CD4-positive, alpha-beta T cell treated with Interleukin-15 for 1 hour (primary cell): Measurements from ENCODE around the gene ARPIN.
"Not testable (repeated sequence)": the region's sequence is repeated elsewhere in the genome, so short reads cannot be mapped to it uniquely, and the experiment has no call there.

Experiments used
- DNase-seq: peaks from one replicate; pipeline ENCODE4 v3.0.0-alpha.2; 2020

Gene ARPIN

DNA sequence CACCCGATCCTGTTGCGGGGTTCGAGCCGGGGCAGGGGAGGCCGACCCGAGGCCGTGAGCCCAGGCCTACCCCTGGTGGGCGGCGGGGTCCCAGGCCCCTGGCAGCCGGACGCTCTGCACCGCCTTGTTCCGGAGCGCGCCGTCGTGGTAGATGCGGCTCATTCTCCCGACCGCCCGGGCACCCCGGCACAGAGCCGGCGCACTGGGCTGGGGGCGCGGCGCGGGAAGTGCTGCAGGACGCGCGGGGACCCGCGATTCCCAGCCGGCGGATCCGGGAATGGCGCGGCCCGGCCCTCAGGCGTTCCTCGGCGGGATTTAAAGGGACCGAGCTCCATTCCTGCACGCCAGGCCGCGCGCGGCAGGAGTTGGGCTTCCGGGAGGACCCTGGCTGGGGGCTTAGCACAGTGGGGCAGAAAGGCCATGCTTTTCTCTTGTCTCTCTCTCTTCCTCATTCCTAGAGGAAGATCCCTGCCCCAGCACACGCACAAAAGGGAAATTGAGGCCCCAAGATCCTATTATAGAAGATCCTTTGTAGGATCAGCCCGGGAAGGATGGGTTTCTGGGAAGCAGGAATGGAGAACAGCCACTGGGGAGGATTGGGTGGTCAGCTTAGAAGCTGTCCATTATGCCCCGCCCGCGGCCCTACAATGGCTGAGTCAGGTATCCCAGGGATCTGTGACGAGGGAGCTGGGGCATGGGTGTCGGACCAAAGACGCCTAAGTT lies at the start of gene ARPIN:
TSS of gene ARPIN (minus strand) at position 279 of the 723 bp plus-strand sequence. CDS start at position 162, 117 bp downstream.
- DNase-seq, result no peak

DNA sequence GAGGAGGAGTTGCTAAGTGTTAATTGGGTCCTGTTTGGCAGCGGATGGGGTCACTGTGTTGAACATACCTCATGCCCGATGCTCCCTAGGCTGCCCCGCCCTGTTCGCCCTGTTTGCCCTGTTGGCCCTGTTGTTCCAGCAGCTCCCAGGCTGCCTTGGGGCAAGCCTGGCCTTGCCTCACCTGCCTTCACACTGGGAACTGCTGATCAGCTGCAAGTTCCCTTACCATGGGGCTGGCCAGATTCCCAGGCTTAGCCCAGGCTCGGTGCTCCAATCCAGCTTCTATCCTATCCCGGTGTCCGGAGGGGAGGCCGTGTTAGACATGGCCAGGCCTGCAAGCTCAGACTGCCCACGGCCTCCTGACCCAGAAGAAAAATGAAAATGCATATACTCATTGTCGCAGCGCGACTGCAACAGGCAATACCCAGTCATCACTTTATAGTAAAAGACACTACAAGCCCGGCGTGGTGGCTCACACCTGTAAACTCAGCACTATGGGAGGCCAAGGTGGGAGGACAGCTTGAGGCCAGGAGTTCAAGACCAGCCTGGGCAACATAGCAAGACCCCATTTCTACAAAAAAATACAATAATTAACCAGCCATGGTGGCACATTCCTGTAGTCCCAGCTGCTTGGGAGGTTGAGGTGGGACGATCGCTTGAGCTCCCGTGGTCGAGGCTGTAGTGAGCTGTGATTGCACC lies 45.5 kb upstream of the ARPIN start:
- no peak for DNase-seq

DNA sequence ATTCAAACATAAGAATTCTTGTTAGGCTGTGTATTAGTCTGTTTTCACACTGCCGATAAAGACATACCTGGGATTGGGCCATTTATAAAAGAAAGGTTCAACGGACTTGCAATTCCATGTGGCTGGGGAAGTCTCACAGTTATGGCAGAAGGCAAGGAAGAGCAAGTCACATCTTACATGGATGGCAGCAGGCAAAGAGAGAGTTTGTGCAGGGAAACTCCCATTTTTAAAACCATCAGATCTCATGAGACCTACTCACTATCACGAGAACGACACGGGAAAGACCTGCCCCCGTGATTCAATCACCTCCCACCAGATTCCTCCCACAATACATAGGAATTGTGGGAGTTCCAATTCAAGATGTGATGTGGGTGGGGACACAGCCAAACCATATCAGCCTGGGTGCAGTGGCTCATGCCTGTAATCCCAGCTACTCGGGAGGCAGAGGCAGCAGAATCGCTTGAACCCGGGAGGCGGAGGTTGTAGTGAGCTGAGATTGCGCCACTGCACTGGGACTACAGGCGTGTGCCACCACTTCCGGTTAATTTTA lies 42.8 kb upstream of the ARPIN start:
- not testable (repeated sequence) for DNase-seq

DNA sequence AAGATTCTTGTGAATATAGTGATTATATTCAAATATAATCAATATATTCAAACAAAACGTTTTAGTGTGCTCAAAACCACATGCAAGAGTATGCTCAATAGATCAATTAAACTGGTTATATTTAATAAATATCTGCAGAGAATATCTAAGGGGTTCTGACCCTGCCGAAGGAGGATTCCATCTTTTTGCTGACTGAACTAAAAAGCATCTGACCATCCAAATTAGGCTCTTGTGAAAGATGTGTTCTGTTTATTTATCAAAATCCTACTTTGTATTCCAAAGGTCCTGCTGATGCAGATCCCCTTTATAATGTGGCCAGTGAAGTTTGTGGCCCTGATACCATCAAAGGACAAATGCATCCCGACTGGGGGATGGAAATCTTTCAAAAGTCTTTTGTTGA lies 41.8 kb upstream of the ARPIN start:
- DNase-seq, result no peak

DNA sequence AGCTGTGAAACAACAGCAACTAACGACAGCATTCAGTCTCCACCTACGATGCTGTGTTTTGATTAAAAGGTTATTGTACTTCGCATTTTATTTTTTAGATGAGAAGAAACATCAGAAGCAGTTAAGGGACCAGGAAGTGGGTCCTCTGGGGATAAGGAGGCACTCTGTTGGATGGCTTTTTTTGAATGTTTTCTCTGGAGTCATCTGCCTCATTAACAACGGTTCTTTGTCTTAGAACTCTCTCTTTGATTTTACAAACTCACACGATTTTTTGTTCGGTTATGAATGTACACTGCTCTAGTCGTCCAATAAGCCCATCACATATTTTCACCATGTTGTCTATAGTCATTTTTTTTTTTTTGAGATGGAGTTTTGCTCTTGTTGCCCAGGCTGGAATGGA lies 36.0 kb upstream of the ARPIN start:
- DNase-seq, result no peak

DNA sequence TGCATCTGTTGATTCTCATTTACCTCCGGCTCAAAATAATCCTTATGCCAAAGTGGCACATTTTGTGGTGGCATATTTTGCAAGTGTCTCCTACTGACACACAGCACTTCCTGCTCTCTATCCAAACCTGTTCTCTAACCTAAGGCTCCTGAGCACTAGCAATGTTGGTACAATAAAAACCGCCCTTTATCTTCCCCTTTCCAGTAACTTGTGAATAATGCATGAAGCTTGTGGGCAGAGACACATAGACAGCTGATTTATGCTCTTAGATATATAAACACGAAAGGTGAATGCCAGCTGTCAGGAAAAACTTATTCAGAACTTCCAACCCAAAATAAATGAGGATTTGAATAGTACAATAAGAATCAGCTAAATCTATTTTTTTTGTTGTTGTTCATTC lies 34.6 kb upstream of the ARPIN start:
- DNase-seq, result no peak

DNA sequence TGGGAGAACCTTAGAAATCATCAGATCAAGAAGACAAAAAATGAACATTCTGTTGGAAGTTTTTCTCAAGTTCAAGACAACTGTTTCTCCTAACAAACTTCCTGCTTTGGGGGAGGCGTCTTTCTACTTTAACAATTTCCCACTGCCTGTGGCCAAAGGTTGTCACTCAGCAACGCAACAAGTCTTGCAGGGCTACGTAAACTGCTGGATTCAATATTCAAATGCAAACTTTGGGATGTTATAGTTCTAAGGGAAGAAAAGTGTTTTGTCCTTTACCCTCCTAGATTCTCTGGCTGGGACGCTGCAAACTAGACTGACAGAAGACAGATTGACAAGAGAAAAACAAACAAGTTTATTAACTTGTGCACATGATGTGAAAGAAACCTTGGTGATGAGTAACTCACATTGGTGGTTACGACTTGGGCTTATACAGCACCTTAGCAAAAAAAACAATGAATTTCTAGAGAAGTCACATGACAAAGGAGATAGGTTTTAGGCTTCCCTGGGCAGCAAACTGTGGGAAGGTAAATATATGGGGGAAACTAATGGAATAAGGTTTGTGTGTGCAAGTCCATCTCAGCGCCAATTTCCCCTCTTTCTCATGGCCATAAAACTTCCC lies 34.0 kb upstream of the ARPIN start:
- DNase-seq, result no peak

DNA sequence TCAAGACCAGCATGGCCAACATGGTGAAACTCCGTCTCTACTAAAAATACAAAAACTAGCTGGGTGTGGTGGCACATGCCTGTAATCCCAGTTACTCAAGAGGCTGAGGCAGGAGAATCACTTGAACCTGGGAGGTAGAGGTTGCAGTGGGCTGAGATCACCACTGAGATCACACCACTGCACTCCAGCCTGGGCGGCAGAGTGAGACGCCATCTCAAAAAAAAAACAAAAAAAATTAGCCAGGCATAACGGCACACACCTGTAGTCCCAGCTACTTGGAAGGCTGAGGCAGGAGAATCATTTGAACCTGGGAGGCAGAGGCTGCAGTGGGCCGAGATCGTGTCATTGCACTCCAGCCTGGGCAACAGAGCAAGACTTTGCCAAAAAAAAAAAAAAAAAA lies 31.0 kb upstream of the ARPIN start:
- DNase-seq, result not testable (repeated sequence)

DNA sequence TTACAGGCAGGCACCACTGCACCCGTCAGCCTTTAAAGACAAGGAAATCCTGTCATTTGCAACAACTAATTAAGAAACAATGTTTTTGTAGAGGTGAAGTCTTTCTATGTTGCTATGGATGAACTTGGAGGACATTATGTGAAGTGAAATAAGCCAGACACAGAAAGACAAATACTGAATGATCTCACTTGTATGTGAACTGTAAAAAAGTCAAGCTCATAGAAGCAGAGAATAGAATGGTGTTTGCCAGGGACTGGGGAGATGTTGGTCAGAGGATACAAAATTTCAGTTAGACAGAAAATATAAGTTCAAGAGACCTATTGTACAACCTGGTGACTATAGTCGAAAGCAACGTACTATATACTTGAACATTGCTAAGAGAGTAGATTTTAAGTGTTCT lies 27.2 kb upstream of the ARPIN start:
- DNase-seq, result no peak

DNA sequence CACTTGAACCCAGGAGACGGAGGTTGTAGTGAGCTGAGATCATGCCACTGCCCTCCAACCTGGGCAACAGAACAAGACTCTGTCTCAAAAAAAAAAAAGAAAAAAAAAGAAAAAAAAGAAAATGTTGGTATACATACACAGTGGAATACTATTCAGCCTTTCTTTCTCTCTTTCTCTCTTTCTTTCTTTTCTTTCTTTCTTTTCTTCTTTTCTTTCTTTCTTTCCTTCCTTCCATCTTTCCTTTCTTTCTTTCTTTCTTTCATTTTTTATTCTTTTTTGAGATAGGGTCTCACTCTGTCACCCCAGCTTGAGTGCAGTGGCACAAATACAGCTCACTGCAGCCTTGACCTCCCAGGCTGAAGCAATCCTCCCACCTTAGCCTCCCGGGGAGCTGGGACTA lies 26.6 kb upstream of the ARPIN start:
- DNase-seq, result not testable (repeated sequence)

DNA sequence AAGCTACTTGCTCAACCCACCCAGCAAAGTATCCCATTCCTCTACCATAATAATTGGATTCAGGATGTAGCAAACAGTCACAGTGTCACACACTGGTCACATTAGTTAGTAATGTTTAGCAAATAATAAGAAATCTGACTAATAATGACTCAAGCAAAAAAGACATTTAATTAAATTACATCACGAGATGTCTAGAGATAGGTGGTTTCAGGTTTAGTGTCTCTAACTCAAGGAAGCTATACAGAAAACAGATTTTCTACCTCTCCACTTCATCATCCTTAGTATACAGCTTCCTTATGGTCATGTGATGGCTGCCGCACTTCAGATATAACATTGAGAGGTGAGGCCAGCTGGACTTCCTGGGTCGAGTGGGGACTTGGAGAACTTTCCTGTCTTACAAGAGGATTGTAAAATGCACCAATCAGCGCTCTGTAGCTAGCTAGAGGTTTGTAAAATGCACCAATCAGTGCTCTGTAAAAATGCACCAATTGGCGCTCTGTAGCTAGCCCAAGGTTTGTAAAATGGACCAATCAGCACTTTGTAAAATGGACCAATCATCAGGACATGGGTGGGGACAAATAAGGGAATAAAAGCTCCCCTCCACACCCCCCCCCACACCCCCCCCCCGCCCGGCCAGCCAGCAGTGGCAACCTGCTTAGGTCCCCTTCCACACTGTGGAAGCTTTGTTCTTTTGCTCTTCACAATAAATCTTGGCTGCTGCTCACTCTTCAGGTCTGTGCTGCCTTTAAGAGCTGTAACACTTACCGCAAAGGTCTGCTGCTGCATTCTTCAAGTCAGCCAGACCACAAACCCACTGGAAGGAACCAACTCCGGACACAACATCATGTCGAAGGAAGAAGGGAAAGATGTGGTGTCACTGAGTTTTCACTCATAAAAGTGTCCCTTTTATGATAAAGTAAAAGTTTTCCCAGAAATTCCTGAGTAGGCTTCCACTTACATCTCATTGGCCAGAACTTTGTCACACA lies 24.9 kb upstream of the ARPIN start:
- no peak for DNase-seq

DNA sequence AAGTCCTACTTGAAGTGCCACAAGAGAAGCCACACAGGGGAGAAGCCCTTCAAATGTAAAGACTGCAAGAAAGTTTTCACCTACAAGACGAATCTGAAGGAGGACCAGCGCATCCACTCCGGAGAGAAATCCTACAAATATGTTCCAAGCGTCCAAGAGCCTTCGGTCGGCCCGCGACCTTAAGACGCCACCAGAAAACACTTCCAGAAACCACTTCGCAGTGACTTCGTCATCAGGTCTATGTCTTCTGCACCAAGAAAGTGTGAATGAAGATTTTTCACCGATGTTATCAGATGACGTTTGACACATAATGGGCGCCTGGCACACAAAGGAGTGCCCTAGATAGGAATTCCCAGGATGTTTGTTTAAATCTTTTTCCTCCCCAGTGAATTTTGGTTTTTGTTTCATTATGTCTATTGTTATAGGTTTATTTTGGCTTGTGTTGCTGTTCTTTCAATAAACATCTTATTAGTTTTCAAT lies 24.1 kb upstream of the ARPIN start:
- no peak for DNase-seq

DNA sequence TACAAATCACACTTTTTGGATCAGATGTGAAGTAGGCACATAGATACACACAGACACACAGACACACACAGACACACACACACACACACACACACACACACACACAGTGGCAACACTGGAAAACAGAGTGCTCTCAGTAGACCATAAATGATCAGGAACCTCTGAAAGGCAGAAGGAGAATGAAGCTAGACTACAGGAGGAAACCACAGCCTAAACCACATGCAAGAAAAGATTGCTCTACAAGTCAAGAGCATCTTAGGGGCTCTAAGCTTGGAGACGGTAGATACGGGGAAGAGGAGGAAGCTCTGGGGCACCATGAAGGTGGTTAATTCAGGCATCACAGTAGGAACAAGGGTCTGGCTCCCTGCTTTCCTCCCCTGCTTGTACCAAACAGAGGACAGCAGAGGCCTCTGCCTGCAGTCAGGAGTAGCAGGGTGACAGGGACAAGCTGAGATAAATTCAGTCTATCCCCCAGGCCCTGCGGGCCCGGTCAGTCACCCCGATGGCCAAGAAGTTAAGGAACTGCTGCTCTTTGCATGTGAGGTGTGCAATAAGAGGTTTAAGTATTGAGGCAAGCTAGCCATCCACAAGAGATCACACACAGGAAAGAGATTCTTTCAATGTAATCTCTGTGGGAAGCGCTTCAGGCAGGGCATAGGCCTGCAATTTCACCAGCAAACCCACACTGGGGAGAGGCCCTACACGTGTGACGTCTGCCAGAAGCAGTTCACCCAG lies 23.5 kb upstream of the ARPIN start:
- no peak for DNase-seq

DNA sequence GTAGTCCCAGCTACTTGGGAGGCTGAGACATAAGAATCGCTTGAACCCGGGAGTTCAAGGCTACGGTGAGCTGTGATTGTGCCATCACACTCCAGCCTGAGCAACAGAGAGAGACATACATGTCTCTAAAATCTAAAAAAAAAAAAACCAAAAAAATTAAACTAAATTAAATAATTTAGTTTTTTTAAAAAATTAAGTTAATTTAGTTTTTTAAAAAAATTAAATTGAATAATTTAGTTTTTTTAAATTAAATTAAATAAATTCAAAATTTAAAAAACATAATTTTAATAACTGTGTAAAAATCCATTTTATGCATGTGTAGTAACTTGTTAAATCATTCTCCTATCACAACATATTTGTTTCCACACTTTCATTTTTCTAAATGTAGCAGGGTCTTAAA lies 20.1 kb upstream of the ARPIN start:
- DNase-seq, result no peak

DNA sequence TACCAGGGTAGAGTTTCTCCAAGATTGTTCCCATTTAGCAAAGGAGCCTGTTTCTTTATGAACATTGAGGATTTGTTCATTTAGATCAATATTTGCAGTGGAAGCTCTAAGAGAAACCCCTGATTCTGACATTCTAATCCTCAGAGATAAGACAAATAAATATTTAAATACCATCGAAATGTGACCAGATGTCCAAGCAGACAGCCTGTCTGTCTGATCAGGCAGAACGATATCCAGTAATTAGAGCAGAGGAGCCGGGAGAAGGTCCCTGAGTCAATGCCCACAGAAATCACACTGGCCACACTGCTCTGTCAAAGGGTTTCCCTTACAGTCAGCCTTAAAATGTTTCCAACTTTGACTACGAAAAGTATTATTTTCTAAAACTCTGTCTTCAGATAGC lies 15.7 kb upstream of the ARPIN start:
- DNase-seq, result no peak

DNA sequence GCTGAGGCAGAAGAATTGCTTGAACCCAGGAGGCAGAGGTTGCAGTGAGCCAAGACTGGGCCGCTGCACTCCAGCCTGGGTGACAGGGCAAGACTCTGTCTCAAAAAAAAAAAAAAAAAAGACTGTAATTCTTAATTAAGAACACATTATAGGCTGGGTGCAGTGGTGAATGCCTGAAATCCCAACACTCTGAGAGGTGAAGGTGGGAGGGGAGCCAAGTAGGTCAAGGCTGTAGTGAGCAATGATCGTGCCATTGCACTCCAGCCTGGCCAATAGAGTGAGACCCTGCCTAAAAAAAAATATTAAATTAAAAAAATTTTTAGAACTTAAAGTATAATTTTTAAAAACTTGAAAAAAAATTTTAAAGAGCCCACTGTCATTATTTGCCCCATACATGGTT lies 13.4 kb upstream of the ARPIN start:
- DNase-seq, result no peak

DNA sequence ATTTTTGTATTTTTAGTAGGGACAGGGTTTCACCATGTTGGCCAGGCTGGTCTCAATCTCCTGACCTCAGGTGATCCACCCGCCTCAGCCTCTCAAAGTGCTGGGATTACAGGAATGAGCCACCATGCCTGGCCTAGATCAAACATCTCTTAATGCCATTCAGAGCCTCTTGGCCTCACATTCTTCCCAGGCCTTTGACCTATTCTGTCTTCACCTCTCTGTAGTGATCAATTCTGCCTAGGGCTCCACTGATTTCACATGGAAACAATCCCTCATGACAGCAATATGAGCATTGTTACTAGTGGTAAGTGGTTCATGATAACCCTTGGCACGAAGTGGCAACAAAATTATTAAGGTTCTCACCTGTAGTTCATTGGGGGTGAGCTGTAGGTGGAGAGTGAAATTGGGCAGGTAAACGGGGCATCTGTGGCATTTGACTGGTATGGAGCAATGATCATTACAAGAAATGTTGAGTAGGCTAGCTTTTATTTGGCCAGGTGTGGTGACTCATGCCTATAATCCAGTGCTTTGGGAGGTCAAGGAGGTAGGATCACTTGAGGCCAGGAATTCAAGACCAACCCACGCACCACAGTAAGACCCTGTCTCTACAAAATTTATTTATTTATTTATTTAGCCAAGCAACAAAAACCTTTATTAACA lies 4.8 kb upstream of the ARPIN start:
- DNase-seq, result no peak

DNA sequence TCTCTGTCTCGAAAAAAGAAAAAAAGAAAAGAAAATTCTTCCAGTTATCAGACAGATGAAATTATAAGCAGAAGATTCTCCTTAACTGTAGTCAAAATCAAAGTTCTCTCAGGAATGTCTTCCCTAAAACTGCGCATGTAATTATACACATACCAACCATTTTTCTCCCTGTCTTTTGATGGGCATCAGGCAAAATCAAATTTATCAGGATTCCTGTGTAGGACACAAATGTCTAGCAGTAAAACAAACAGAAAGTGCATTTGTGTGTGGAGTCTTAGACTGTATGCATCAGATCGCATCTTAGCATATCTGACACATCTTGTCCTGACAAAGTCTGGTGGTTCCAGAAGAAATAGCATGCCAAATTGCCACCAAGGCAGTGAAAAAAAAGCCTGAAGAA lies 3.9 kb upstream of the ARPIN start:
- DNase-seq, result no peak

DNA sequence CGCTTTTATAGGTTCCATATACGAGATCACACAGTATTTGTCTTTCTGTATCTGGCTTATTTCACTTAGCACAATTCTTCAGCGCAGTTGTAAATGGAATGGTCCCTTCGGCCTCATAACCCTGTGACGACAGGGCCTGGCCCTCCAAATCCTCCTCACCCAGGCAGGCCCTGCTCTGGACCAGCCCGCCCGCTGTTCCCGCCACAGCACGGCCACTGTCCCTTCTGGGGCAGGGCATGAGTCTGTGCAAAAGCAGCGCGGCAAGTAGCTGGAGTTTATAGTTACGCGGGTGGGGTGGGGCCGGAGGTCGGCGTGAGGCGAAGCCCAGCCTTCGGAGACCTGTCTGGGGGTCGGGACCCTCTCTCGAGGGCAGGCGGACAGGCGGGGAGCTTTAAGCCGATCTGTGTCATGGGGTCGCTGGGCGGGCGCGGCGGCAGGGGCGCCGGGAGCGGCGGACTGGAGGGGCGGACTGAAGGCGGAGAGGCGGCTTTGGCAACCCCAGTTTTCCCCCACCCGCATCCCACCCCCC lies 543 bp downstream of the ARPIN start:
- no peak for DNase-seq

DNA sequence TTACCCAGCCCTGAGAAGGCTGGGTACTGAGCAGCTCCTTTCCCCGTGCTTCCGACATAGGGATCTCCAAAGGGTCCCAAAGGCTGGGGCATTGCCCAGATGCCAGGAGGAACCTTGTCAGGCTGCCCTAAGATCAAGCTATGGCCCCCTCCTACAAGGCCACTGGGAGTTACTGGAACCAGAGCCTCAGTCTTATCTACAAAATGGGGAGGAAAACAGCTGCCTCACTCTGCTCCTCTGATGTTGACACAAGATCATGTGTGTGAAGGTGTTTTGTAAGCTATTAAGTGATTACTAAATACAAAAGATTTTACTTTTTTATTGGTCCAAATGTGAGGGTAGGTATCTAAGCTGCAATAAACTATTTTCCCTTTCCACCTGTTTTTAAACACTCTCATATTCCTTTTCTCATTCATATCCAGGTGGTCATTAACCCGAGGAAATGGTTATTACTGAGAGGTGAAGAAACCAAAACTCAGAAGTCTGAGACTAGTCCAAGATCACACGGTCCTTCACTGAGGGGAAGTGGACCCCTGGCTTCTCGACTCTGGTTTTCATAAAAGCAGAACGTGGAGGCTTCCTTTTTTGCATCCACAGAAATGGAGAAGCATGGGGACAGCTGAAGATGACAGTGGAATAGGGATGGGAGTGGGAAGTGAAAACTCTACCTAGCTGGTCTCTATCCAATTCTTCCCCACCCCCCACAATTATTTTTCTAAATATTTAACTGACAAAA lies 1.7 kb downstream of the ARPIN start:
- DNase-seq, result no peak
